Measurements from ENCODE around the gene NPEPL1.

NPEPL1 gene

GRCh38 chr20:58657986-58658385 lies 34.6 kb upstream of the NPEPL1 start:
- Histone ChIP-seq H3K4me3 (ENCODE audit: control insufficient read depth in 1 of 7, extremely low read depth in 1 of 7, insufficient read depth in 4 of 7, low read depth in 2 of 7, low read length in 6 of 7) (no peak overlapping the region), H3K9me3 (ENCODE audit: control extremely low read depth in 1 of 5, control insufficient read depth in 4 of 5, insufficient read depth in 2 of 5, low read depth in 1 of 5, low read length in 4 of 5) (no peaks in the 10 kb centered on the region), H3K27ac (ENCODE audit: insufficient read depth in 1 of 2, low read depth in 1 of 2, low read length in 2 of 2, poor library complexity in 1 of 2, severe bottlenecking in 2 of 2) (no peak overlapping the region), H3K36me3 (ENCODE audit: control insufficient read depth in 4 of 4, insufficient read depth in 4 of 4, low read length in 3 of 4) (peaks cover 0 to 20% (median 7%) of the 10 kb centered on the region in 4 experiments), H3K4me1 (ENCODE audit: control extremely low read depth in 1 of 4, control insufficient read depth in 4 of 4, insufficient read depth in 4 of 4, low read length in 3 of 4) (peaks cover 4 to 44% (median 28%) of the 10 kb centered on the region in 4 experiments), H3K27me3 (replicated peaks in 2 of 5; ENCODE audit: control insufficient read depth in 4 of 5, insufficient read depth in 5 of 5, low read length in 4 of 5) (no peaks in the 10 kb centered on the region)
- POLR2A ChIA-PET, result interaction anchor here (0.7 kb wide), 1 partner anchor 604 kb away, joined by 4 read pairs; no protein-coding TSS in a partner anchor
- DNase-seq, result no peak
- WGBS (ENCODE audit: insufficient coverage), result 100% methylated on average over 3 of the region's 4 CpGs
- CTCF ChIA-PET, result interaction anchor here (1.0 to 1.6 kb wide), 4 partner anchors 19 to 315 kb away, joined by 3 to 5 read pairs (median 3); no protein-coding TSS in a partner anchor

GRCh38 chr20:58658760-58659159 lies 33.8 kb upstream of the NPEPL1 start:
- H3K4me1 ChIP-seq (ENCODE audit: control extremely low read depth in 1 of 4, control insufficient read depth in 4 of 4, insufficient read depth in 4 of 4, low read length in 3 of 4), result peaks cover 0 to 40% (median 23%) of the 10 kb centered on the region in 4 experiments
- WGBS (ENCODE audit: insufficient coverage), result no CpG with 5 or more reads among the region's 4 CpGs
- POLR2A ChIA-PET, result interaction anchor here (0.7 kb wide), 1 partner anchor 603 kb away, joined by 4 read pairs; no protein-coding TSS in a partner anchor
- no peaks in the 10 kb centered on the region for H3K27me3 ChIP-seq (replicated peaks in 2 of 5; ENCODE audit: control insufficient read depth in 4 of 5, insufficient read depth in 5 of 5, low read length in 4 of 5)
- peaks cover 0 to 24% (median 7%) of the 10 kb centered on the region in 4 experiments for H3K36me3 ChIP-seq (ENCODE audit: control insufficient read depth in 4 of 4, insufficient read depth in 4 of 4, low read length in 3 of 4)
- H3K4me3 ChIP-seq (ENCODE audit: control insufficient read depth in 1 of 7, extremely low read depth in 1 of 7, insufficient read depth in 4 of 7, low read depth in 2 of 7, low read length in 6 of 7), result no peak overlapping the region
- H3K9me3 ChIP-seq (ENCODE audit: control extremely low read depth in 1 of 5, control insufficient read depth in 4 of 5, insufficient read depth in 2 of 5, low read depth in 1 of 5, low read length in 4 of 5), result no peaks in the 10 kb centered on the region
- H3K27ac ChIP-seq (ENCODE audit: insufficient read depth in 1 of 2, low read depth in 1 of 2, low read length in 2 of 2, poor library complexity in 1 of 2, severe bottlenecking in 2 of 2), result no peak overlapping the region
- no peak for DNase-seq
- CTCF ChIA-PET, result interaction anchor here (0.7 to 1.6 kb wide), 9 partner anchors 7 to 859 kb away, joined by 3 to 5 read pairs (median 3); partner anchors contain the start of gene STX16

GRCh38 chr20:58659841-58660240 lies 32.8 kb upstream of the NPEPL1 start:
- ChIA-PET CTCF (interaction anchor here (1.0 to 1.2 kb wide), 3 partner anchors 9 to 192 kb away, joined by 3 to 4 read pairs (median 4); partner anchors contain the start of gene STX16), POLR2A (interaction anchor here (0.6 to 1.0 kb wide), 2 partner anchors 8 to 207 kb away, joined by 3 to 4 read pairs; partner anchors contain the start of gene STX16)
- WGBS (ENCODE audit: insufficient coverage), result 5% methylated on average over 2 of the region's 3 CpGs
- Histone ChIP-seq H3K27ac (ENCODE audit: insufficient read depth in 1 of 2, low read depth in 1 of 2, low read length in 2 of 2, poor library complexity in 1 of 2, severe bottlenecking in 2 of 2) (peak overlapping the region in 1 of 2 experiments; percentile 61), H3K27me3 (replicated peaks in 2 of 5; ENCODE audit: control insufficient read depth in 4 of 5, insufficient read depth in 5 of 5, low read length in 4 of 5) (no peaks in the 10 kb centered on the region), H3K4me1 (ENCODE audit: control extremely low read depth in 1 of 4, control insufficient read depth in 4 of 4, insufficient read depth in 4 of 4, low read length in 3 of 4) (peaks cover 0 to 40% (median 21%) of the 10 kb centered on the region in 4 experiments), H3K4me3 (ENCODE audit: control insufficient read depth in 1 of 7, extremely low read depth in 1 of 7, insufficient read depth in 4 of 7, low read depth in 2 of 7, low read length in 6 of 7) (no peak overlapping the region), H3K9me3 (ENCODE audit: control extremely low read depth in 1 of 5, control insufficient read depth in 4 of 5, insufficient read depth in 2 of 5, low read depth in 1 of 5, low read length in 4 of 5) (no peaks in the 10 kb centered on the region), H3K36me3 (ENCODE audit: control insufficient read depth in 4 of 4, insufficient read depth in 4 of 4, low read length in 3 of 4) (peaks cover 0 to 25% (median 7%) of the 10 kb centered on the region in 4 experiments)
- DNase-seq, result peak in 2 of 3 donors; percentile 16 to 44

GRCh38 chr20:58660855-58661597 lies 31.6 kb upstream of the NPEPL1 start:
- Histone ChIP-seq H3K27ac (ENCODE audit: insufficient read depth in 1 of 2, low read depth in 1 of 2, low read length in 2 of 2, poor library complexity in 1 of 2, severe bottlenecking in 2 of 2) (peak overlapping the region in 1 of 2 experiments; percentile 52), H3K4me3 (ENCODE audit: control insufficient read depth in 1 of 7, extremely low read depth in 1 of 7, insufficient read depth in 4 of 7, low read depth in 2 of 7, low read length in 6 of 7) (no peak overlapping the region), H3K27me3 (replicated peaks in 2 of 5; ENCODE audit: control insufficient read depth in 4 of 5, insufficient read depth in 5 of 5, low read length in 4 of 5) (no peaks in the 10 kb centered on the region), H3K9me3 (ENCODE audit: control extremely low read depth in 1 of 5, control insufficient read depth in 4 of 5, insufficient read depth in 2 of 5, low read depth in 1 of 5, low read length in 4 of 5) (no peaks in the 10 kb centered on the region), H3K36me3 (ENCODE audit: control insufficient read depth in 4 of 4, insufficient read depth in 4 of 4, low read length in 3 of 4) (peaks cover 0 to 27% (median 7%) of the 10 kb centered on the region in 4 experiments), H3K4me1 (ENCODE audit: control extremely low read depth in 1 of 4, control insufficient read depth in 4 of 4, insufficient read depth in 4 of 4, low read length in 3 of 4) (peaks cover 0 to 36% (median 19%) of the 10 kb centered on the region in 4 experiments)
- 48% methylated on average over 11 of the region's 14 CpGs for WGBS (ENCODE audit: insufficient coverage)
- ChIA-PET POLR2A (interaction anchor here (1.2 kb wide), 1 partner anchor 228 kb away, joined by 3 read pairs; no protein-coding TSS in a partner anchor), CTCF (interaction anchor here (0.8 kb wide), 1 partner anchor 10 kb away, joined by 3 read pairs; no protein-coding TSS in a partner anchor)
- peak in 2 of 3 donors; percentile 17 to 46 for DNase-seq

GRCh38 chr20:58661598-58662473 lies 30.8 kb upstream of the NPEPL1 start:
- peak overlapping the region; percentile 17 to 40 for H3K27ac ChIP-seq (ENCODE audit: insufficient read depth in 1 of 2, low read depth in 1 of 2, low read length in 2 of 2, poor library complexity in 1 of 2, severe bottlenecking in 2 of 2)
- H3K27me3 ChIP-seq (replicated peaks in 2 of 5; ENCODE audit: control insufficient read depth in 4 of 5, insufficient read depth in 5 of 5, low read length in 4 of 5), result no peaks in the 10 kb centered on the region
- peaks cover 0 to 35% (median 19%) of the 10 kb centered on the region in 4 experiments for H3K4me1 ChIP-seq (ENCODE audit: control extremely low read depth in 1 of 4, control insufficient read depth in 4 of 4, insufficient read depth in 4 of 4, low read length in 3 of 4)
- DNase-seq, result no peak
- WGBS (ENCODE audit: insufficient coverage), result 90% methylated on average over 9 of the region's 12 CpGs
- POLR2A ChIA-PET, result interaction anchor here (1.2 kb wide), 1 partner anchor 227 kb away, joined by 3 read pairs; no protein-coding TSS in a partner anchor
- H3K36me3 ChIP-seq (ENCODE audit: control insufficient read depth in 4 of 4, insufficient read depth in 4 of 4, low read length in 3 of 4), result peaks cover 0 to 29% (median 6%) of the 10 kb centered on the region in 4 experiments
- CTCF ChIA-PET, result no interaction called here
- H3K9me3 ChIP-seq (ENCODE audit: control extremely low read depth in 1 of 5, control insufficient read depth in 4 of 5, insufficient read depth in 2 of 5, low read depth in 1 of 5, low read length in 4 of 5), result no peaks in the 10 kb centered on the region
- no peak overlapping the region for H3K4me3 ChIP-seq (ENCODE audit: control insufficient read depth in 1 of 7, extremely low read depth in 1 of 7, insufficient read depth in 4 of 7, low read depth in 2 of 7, low read length in 6 of 7)

- no peaks in the 10 kb centered on the region for H3K27me3 ChIP-seq (replicated peaks in 2 of 5; ENCODE audit: control insufficient read depth in 4 of 5, insufficient read depth in 5 of 5, low read length in 4 of 5)
- no peaks in the 10 kb centered on the region for H3K9me3 ChIP-seq (ENCODE audit: control extremely low read depth in 1 of 5, control insufficient read depth in 4 of 5, insufficient read depth in 2 of 5, low read depth in 1 of 5, low read length in 4 of 5)
- CTCF ChIA-PET, result no interaction called here
- DNase-seq, result no peak
- peaks cover 0 to 29% (median 18%) of the 10 kb centered on the region in 4 experiments for H3K4me1 ChIP-seq (ENCODE audit: control extremely low read depth in 1 of 4, control insufficient read depth in 4 of 4, insufficient read depth in 4 of 4, low read length in 3 of 4)
- WGBS (ENCODE audit: insufficient coverage), result no CpG with 5 or more reads among the region's 2 CpGs
- no peak overlapping the region for H3K27ac ChIP-seq (ENCODE audit: insufficient read depth in 1 of 2, low read depth in 1 of 2, low read length in 2 of 2, poor library complexity in 1 of 2, severe bottlenecking in 2 of 2)
- POLR2A ChIA-PET, result no interaction called here
- peaks cover 9 to 42% (median 16%) of the 10 kb centered on the region in 4 experiments for H3K36me3 ChIP-seq (ENCODE audit: control insufficient read depth in 4 of 4, insufficient read depth in 4 of 4, low read length in 3 of 4)
- H3K4me3 ChIP-seq (ENCODE audit: control insufficient read depth in 1 of 7, extremely low read depth in 1 of 7, insufficient read depth in 4 of 7, low read depth in 2 of 7, low read length in 6 of 7), result no peak overlapping the region
These were observed 28.3 kb upstream of the NPEPL1 start for GRCh38 chr20:58664331-58664730.
